Endodermal cell (in vitro differentiated cells): ENCODE data around the gene HOXA5. TPM values are rescaled to one million over a fixed set of nuclear protein-coding genes. Genes with fewer than 3 reads are reported as not detected.

ENCODE experiments used
- DNase-seq: peaks from one replicate; pipeline ENCODE4 v3.0.0-alpha.2; 2017
- H3K27ac ChIP-seq: 2 replicates; pipeline ENCODE4 v1.5.1; 2013; ENCODE audit warnings: mild to moderate bottlenecking, low read depth, low read length, moderate library complexity
- H3K27me3 ChIP-seq: 2 replicates; pipeline ENCODE4 v1.6.1; 2013; ENCODE audit warnings: mild to moderate bottlenecking, low read length, moderate library complexity; ENCODE audit not compliant: insufficient read depth, control insufficient read depth, poor library complexity, severe bottlenecking
- H3K36me3 ChIP-seq: 2 replicates; pipeline ENCODE4 v1.7.0; 2013; ENCODE audit warnings: mild to moderate bottlenecking, low read length, moderate library complexity; ENCODE audit not compliant: control insufficient read depth, insufficient read depth
- H3K4me1 ChIP-seq: one replicate; pipeline ENCODE4 v1.7.0; 2013; ENCODE audit warnings: low read length; ENCODE audit not compliant: control insufficient read depth, insufficient read depth
- H3K4me3 ChIP-seq: 2 replicates; pipeline ENCODE4 v1.5.1; 2013; ENCODE audit warnings: mild to moderate bottlenecking, low read length, moderate library complexity
- H3K9ac ChIP-seq: 2 replicates; pipeline ENCODE4 v1.6.1; 2013; ENCODE audit warnings: mild to moderate bottlenecking, low read length, moderate library complexity; ENCODE audit not compliant: poor library complexity, severe bottlenecking; ENCODE audit errors: extremely low read depth
- H3K9me3 ChIP-seq: 2 replicates; pipeline ENCODE4 v1.6.1; 2013; ENCODE audit warnings: mild to moderate bottlenecking, low read length, moderate library complexity; ENCODE audit not compliant: control insufficient read depth
- H3K27ac Mint-ChIP-seq: 2 replicates; pipeline ENCODE4 v1.8.0; 2020; ENCODE audit warnings: mixed read lengths
- H3K27me3 Mint-ChIP-seq: 2 replicates; pipeline ENCODE4 v1.8.0; 2021; ENCODE audit warnings: mild to moderate bottlenecking, mixed read lengths; ENCODE audit not compliant: insufficient read depth
- H3K36me3 Mint-ChIP-seq: 2 replicates; pipeline ENCODE4 v1.8.0; 2020; ENCODE audit warnings: low read depth, mixed read lengths
- H3K4me1 Mint-ChIP-seq: 2 replicates; pipeline ENCODE4 v1.8.0; 2020; ENCODE audit warnings: mixed read lengths
- H3K4me3 Mint-ChIP-seq: 2 replicates; pipeline ENCODE4 v1.8.0; 2020; ENCODE audit warnings: mild to moderate bottlenecking, moderate library complexity, mixed read lengths
- H3K9me3 Mint-ChIP-seq: 2 replicates; pipeline ENCODE4 v1.8.0; 2020; ENCODE audit warnings: mild to moderate bottlenecking, mixed read lengths
- WGBS, 2 experiments: methylation state at CpG; one replicate each; pipeline versions ENCODE4 v1.1.5 to v1.1.7; 2013; ENCODE audit warnings: missing lambda C conversion rate in 2 of 2, mixed read lengths in 1 of 2; ENCODE audit not compliant: insufficient coverage in 1 of 2, insufficient read length in 1 of 2; 5-methylcytosine and 5-hydroxymethylcytosine counted together
- total RNA-seq, 2 donors: library from RNA; stranded (reverse); fragmentation: NEBNext Ultra II Directional in 1 of 2; extraction: Animal tissue kit (Norgen Biotek cat#: 25700) in 1 of 2; gene quantifications; 2 replicates in 1 of 2; 3 replicates in 1 of 2; pipeline ENCODE4 v1.2.1, GENCODE V29; 2021
- TF ChIP-seq, protein P1 (sequence below): fragments of 200-600 bp; sonication (generic); conservative IDR thresholded peaks from 2 replicates; pipeline ENCODE4 v1.5.0; 2021; ENCODE audit warnings: antibody characterized with exemption, mild to moderate bottlenecking

The HOXA5 gene
- total RNA-seq, 2 donors from 2014 or later: not detected

DNA sequence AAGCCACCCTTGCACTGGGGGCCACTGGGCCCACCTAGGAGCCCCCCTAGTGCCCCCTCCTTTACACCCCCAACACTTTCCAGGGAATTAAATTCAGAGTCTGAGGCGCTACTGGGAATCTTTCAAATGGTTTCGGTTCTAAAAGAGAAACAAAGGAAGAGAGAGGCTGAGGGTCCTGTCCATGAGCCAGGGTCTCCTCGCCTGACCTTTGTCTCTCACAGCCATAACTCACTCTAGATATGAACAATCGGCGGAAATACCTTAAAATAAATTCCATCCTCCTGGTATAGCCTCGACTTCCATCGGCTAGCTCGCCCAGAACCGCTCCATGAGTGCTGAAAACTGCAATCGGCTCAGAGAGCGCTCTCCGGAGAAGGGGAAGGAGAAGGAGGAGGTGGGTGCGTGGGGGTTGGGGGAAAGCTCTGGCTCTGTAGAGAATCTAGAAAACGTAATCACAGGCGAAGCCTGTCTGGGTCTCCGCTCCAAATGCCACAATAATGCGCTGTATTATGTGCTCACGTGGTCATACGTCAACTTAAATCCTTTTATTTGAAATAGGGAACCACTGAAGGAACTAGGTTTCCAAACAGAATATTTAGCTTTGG, 25.5 kb downstream of the HOXA5 start:
- 9 to 13% methylated on average over 5 to 19 of the region's 19 CpGs for WGBS, 2 experiments
- Histone ChIP-seq H3K4me1 (no peaks in the 10 kb centered on the region), H3K4me3 (no peak overlapping the region), H3K27me3 (peaks cover 97% of the 10 kb centered on the region), H3K27ac (no peak overlapping the region), H3K9me3 (no peaks in the 10 kb centered on the region), H3K36me3 (no peaks in the 10 kb centered on the region), H3K9ac (no peak overlapping the region)
- Mint-ChIP-seq H3K27me3 (peaks cover 95% of the 10 kb centered on the region), H3K4me1 (peaks cover 4% of the 10 kb centered on the region), H3K36me3 (no peaks in the 10 kb centered on the region), H3K4me3 (no peak overlapping the region), H3K9me3 (no peaks in the 10 kb centered on the region), H3K27ac (no peak overlapping the region)
- TF ChIP-seq, protein P1, sequence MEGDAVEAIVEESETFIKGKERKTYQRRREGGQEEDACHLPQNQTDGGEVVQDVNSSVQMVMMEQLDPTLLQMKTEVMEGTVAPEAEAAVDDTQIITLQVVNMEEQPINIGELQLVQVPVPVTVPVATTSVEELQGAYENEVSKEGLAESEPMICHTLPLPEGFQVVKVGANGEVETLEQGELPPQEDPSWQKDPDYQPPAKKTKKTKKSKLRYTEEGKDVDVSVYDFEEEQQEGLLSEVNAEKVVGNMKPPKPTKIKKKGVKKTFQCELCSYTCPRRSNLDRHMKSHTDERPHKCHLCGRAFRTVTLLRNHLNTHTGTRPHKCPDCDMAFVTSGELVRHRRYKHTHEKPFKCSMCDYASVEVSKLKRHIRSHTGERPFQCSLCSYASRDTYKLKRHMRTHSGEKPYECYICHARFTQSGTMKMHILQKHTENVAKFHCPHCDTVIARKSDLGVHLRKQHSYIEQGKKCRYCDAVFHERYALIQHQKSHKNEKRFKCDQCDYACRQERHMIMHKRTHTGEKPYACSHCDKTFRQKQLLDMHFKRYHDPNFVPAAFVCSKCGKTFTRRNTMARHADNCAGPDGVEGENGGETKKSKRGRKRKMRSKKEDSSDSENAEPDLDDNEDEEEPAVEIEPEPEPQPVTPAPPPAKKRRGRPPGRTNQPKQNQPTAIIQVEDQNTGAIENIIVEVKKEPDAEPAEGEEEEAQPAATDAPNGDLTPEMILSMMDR: no peak
- no peak for DNase-seq

DNA sequence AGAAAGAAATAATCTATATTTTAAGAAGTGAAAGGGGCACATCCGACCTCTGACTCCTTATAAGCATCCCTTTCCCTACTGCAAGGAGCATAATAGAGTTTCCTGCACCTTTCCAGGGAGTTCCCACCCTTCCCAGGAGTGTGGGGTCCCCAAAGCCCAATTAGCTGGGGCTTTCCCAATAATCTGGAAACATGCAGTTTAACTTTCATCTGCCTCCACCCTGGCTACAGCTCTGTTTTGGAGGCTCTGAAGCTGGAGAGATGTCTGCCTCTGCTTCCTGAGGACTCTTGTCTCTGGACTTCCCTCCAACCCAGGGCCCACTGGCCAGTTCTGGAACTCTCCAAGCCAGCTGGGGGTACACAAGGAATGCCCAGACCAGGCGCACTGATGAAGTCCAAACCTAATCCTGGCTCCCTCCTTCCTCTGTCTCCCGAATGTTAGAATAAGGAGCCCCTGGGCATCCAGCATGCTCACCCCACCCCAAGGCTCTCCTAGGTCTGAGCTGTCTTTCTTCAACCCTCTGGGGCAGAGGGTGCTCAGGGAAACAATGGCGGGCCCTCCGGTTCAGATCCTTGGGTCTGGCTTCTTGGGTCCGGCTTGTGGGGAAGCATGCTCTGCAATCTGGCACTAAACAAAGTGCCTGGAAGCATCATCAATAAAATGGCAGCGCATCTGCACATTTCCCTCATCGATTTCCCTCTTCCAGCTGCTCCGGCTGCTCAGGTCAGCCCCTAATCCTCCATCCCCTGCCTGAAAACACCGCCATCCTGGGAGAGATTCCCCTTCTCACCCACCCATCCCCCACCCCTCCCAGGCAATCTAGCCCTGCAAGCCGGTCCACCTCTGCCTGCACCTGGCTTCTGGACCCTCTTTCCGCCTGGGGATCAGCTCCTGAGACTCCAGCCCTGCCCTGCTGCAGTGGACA, 26.3 kb downstream of the HOXA5 start:
- Histone ChIP-seq H3K27me3 (peaks cover 97% of the 10 kb centered on the region), H3K27ac (no peak overlapping the region), H3K9me3 (no peaks in the 10 kb centered on the region), H3K36me3 (no peaks in the 10 kb centered on the region), H3K9ac (no peak overlapping the region), H3K4me1 (no peaks in the 10 kb centered on the region), H3K4me3 (no peak overlapping the region)
- Mint-ChIP-seq H3K27me3 (peaks cover 95% of the 10 kb centered on the region), H3K4me1 (peaks cover 1% of the 10 kb centered on the region), H3K9me3 (no peaks in the 10 kb centered on the region), H3K36me3 (no peaks in the 10 kb centered on the region), H3K27ac (no peak overlapping the region), H3K4me3 (no peak overlapping the region)
- DNase-seq: no peak
- WGBS, 2 experiments: 12 to 13% methylated on average over 7 to 12 of the region's 12 CpGs
- TF ChIP-seq, protein P1: no peak

DNA sequence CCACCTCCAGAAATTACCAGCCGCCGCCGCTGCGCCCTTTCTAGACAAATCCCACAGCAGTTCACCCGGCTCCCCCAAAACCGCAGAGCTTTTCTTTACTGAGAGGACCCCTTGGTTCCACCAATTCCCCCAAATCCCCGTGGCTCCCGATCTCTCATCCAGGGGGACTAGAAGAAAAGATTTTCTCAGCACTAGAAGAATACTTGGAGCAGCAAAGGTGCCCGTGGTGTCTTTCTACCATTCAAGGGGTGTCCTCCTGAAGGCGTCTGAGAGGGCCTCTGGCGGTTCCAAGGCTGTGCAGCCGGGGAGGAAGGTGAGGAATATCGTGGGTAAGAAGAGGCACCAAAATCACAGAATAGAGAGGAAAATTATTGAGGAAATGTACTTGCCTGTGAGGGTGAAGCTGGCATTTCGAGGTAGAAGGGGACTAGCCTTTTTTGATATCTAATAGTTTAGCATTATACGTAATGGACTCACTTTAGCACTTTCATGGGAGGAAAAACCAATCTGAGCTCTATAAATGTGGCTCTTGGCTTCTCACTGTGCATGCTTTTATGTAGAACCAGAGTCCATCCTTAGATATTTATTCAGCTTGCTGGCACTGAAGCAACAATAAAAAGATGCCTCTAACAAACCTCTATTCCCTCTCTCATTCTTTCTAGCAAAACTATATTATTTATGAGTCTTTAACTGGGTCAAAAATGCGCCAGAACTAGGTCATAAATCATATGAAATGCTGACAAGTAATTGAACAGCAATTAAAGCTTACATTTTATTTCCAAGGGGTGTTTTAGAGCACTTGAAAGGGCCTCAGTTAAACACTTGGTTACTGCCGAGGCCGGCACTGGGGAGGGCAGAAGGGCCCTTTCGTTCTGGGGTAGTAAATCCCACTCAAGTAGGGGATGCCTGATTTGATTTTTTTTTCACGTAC, 27.2 kb downstream of the HOXA5 start:
- Histone ChIP-seq H3K9me3 (no peaks in the 10 kb centered on the region), H3K36me3 (no peaks in the 10 kb centered on the region), H3K9ac (no peak overlapping the region), H3K27ac (no peak overlapping the region), H3K27me3 (peaks cover 97% of the 10 kb centered on the region), H3K4me1 (no peaks in the 10 kb centered on the region), H3K4me3 (no peak overlapping the region)
- H3K36me3 Mint-ChIP-seq: no peaks in the 10 kb centered on the region
- peaks cover 95% of the 10 kb centered on the region for H3K27me3 Mint-ChIP-seq
- no peak overlapping the region for H3K27ac Mint-ChIP-seq
- H3K4me1 Mint-ChIP-seq: no peaks in the 10 kb centered on the region
- H3K4me3 Mint-ChIP-seq: no peak overlapping the region
- DNase-seq: no peak
- no peaks in the 10 kb centered on the region for H3K9me3 Mint-ChIP-seq
- 8 to 16% methylated on average over 9 to 20 of the region's 20 CpGs for WGBS, 2 experiments
- TF ChIP-seq, protein P1: no peak
